PC-9 (cell line): ENCODE results near the gene TH. TPM values are rescaled to one million over a fixed set of nuclear protein-coding genes. Genes with fewer than 3 reads are reported as not detected.

Experiments
- BruUV-seq: library from RNA; stranded (reverse); fragments of 400-500 nt; replicated peaks from 2 replicates; lab custom pipeline; 2021; lab: Mats Ljungman, UMichigan
- CTCF ChIA-PET: fragments of 300-600 bp; sonication (Branson Sonifier 250); formaldehyde crosslinking; loops from one replicate; lab custom pipeline; 2022; ENCODE audit warnings: antibody characterized with exemption; lab: Charles Lee
- POLR2A ChIA-PET: fragments of 300-600 bp; sonication (Branson Sonifier 250); formaldehyde crosslinking; loops from one replicate; lab custom pipeline; 2022; ENCODE audit warnings: antibody characterized with exemption; ENCODE audit not compliant: unreplicated experiment; lab: Charles Lee
- DNase-seq, 2 experiments: peaks; one replicate each; pipeline versions ENCODE4 v3.0.0 to v3.0.0-alpha.2; 2015 to 2022; ENCODE audit warnings: mixed read lengths in 1 of 2
- H2AFZ ChIP-seq: fragments of 200-600 bp; sonication (generic); 2 replicates; pipeline ENCODE4 v1.8.1; 2017; ENCODE audit warnings: antibody characterized with exemption
- H3F3A ChIP-seq: fragments of 200-600 bp; sonication (generic); 2 replicates; pipeline ENCODE4 v1.8.1; 2017; ENCODE audit warnings: antibody characterized with exemption, mild to moderate bottlenecking, low read depth; ENCODE audit not compliant: insufficient read depth
- H3K27ac ChIP-seq: fragments of 200-600 bp; sonication (generic); 2 replicates; pipeline ENCODE4 v1.6.1; 2016; ENCODE audit warnings: mixed run types
- H3K27me3 ChIP-seq: fragments of 200-600 bp; sonication (generic); 2 replicates; pipeline ENCODE4 v1.6.1; 2016; ENCODE audit warnings: low read depth, mixed run types; ENCODE audit not compliant: insufficient read depth
- H3K36me3 ChIP-seq: fragments of 200-600 bp; sonication (generic); 2 replicates; pipeline ENCODE4 v1.6.1; 2016; ENCODE audit warnings: low read depth, mixed run types
- H3K4me1 ChIP-seq: fragments of 200-600 bp; sonication (generic); replicated peaks from 2 replicates; pipeline ENCODE4 v1.6.1; 2016; ENCODE audit warnings: mixed run types; ENCODE audit not compliant: insufficient read depth
- H3K4me2 ChIP-seq: fragments of 200-600 bp; sonication (generic); 2 replicates; pipeline ENCODE4 v1.6.1; 2017; ENCODE audit warnings: mixed run types
- H3K4me3 ChIP-seq: fragments of 200-600 bp; sonication (generic); 2 replicates; pipeline ENCODE4 v1.6.1; 2016; ENCODE audit warnings: mixed run types
- H3K79me2 ChIP-seq: fragments of 200-600 bp; sonication (generic); 2 replicates; pipeline ENCODE4 v1.6.1; 2017; ENCODE audit warnings: low read depth, mixed run types
- H3K9me2 ChIP-seq: fragments of 200-600 bp; sonication (generic); 2 replicates; pipeline ENCODE4 v1.8.1; 2017; ENCODE audit warnings: mild to moderate bottlenecking; ENCODE audit not compliant: insufficient read depth
- H3K9me3 ChIP-seq: fragments of 200-600 bp; sonication (generic); 2 replicates; pipeline ENCODE4 v1.8.1; 2016; ENCODE audit warnings: low read depth; ENCODE audit not compliant: insufficient read depth
- H4K20me1 ChIP-seq: fragments of 200-600 bp; sonication (generic); 2 replicates; pipeline ENCODE4 v1.8.1; 2017; ENCODE audit not compliant: insufficient read depth
- EZH2 ChIP-seq: fragments of 200-600 bp; sonication (generic); IDR thresholded peaks from 2 replicates; pipeline ENCODE4 v1.8.0; 2017; ENCODE audit warnings: antibody characterized with exemption, low read depth
- intact Hi-C: fragments of 100-400 bp; cut with micrococcal nuclease; formaldehyde crosslinking; loops from one replicate; pipeline ENCODE4 v1.10.0; 2022; ENCODE audit not compliant: unreplicated experiment
- total RNA-seq: library from RNA; stranded (reverse); gene quantifications from 2 replicates; pipeline ENCODE4 v1.2.3, GENCODE V29; 2021
- TF ChIP-seq, protein P1 (sequence below): fragments of 200-600 bp; sonication (generic); conservative IDR thresholded peaks from 2 replicates; pipeline ENCODE4 v1.6.1; 2017; ENCODE audit warnings: mixed run types, antibody characterized with exemption, mild to moderate bottlenecking, moderate library complexity

Gene TH
- total RNA-seq, 1 experiment from 2014 or later, result 2.2 TPM

DNA sequence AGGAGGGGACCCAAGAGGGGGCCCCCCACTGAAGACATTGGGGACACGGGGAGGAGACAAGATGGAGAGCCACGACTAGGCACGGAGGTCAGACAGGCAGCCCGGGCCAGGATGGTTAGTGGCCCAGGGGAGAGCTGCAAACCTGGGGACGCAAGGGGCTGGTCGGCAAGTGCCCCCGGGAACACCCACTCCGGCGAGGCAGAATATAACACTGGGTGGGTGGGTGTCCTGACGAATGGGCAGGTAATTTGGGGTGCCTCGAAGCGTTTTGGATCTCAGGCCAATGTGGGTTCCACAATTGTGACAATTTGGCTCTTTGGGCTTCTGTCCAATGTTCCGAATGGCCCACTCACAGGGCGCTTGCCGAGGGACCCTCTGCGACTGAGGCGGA is 42.3 kb downstream of the TH start:
- H3K4me1 ChIP-seq, result no peaks in the 10 kb centered on the region
- TF ChIP-seq, protein P1, sequence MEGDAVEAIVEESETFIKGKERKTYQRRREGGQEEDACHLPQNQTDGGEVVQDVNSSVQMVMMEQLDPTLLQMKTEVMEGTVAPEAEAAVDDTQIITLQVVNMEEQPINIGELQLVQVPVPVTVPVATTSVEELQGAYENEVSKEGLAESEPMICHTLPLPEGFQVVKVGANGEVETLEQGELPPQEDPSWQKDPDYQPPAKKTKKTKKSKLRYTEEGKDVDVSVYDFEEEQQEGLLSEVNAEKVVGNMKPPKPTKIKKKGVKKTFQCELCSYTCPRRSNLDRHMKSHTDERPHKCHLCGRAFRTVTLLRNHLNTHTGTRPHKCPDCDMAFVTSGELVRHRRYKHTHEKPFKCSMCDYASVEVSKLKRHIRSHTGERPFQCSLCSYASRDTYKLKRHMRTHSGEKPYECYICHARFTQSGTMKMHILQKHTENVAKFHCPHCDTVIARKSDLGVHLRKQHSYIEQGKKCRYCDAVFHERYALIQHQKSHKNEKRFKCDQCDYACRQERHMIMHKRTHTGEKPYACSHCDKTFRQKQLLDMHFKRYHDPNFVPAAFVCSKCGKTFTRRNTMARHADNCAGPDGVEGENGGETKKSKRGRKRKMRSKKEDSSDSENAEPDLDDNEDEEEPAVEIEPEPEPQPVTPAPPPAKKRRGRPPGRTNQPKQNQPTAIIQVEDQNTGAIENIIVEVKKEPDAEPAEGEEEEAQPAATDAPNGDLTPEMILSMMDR, result no peak
- no peak for TF ChIP-seq EZH2
- no TSS peak for BruUV-seq
- H3F3A ChIP-seq, result no peaks in the 10 kb centered on the region
- H3K27ac ChIP-seq, result no peak overlapping the region
- H2AFZ ChIP-seq, result no peak overlapping the region
- no peaks in the 10 kb centered on the region for H3K9me2 ChIP-seq
- peaks cover 28% of the 10 kb centered on the region for H3K27me3 ChIP-seq
- no peaks in the 10 kb centered on the region for H3K9me3 ChIP-seq
- no peak for DNase-seq
- H3K79me2 ChIP-seq, result no peaks in the 10 kb centered on the region
- no peaks in the 10 kb centered on the region for H3K36me3 ChIP-seq
- no peak overlapping the region for H3K4me3 ChIP-seq
- H4K20me1 ChIP-seq, result no peaks in the 10 kb centered on the region
- H3K4me2 ChIP-seq, result no peak overlapping the region
- POLR2A ChIA-PET, result no interaction called here
- CTCF ChIA-PET, result no interaction called here
- intact Hi-C loops, result no loop called here

DNA sequence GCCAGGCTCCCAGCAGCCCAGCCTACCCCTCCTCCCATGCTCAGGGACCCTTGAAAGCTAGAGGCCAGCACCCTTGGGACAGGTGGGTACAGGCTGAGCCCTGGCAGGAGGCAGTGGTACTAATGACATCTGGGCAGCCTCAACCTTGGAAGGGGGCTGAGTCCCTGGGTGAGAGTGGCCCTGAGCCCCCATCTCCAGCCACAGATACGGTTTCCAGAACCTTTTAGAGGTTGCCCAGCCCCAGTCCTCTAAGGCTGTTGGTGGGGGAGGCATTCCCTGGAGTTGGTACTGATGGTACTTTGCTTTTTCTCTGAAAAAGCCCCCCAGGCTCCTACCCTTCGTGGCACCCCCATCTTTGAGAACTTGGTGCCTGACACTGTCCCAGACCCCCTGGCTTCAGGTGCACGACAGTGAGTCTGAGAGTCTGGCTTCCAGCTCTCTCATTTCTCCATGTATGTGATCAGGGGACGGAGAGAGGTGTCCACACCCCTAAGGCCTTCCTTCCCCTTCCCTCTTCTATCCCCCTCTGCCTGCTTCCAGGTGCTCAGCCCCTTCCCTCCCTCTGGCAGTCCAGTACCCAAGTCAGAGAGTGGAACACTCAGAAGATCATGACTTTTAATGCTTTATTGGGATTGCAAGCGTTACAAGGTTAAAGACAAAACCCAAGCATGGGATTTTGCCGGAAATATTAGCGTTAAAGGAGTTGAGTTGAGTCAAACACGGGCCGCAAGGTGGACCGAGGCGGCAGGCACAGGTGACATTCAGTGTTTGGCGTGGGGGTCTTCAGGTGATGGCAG is 42.9 kb downstream of the TH start:
- TF ChIP-seq, protein P1, result no peak
- no peak for TF ChIP-seq EZH2
- Histone ChIP-seq H3K9me2 (no peaks in the 10 kb centered on the region), H2AFZ (no peak overlapping the region), H3K4me3 (no peak overlapping the region), H3F3A (no peaks in the 10 kb centered on the region), H3K4me1 (no peaks in the 10 kb centered on the region), H3K4me2 (no peak overlapping the region), H3K79me2 (no peaks in the 10 kb centered on the region), H3K27ac (no peak overlapping the region), H3K9me3 (no peaks in the 10 kb centered on the region), H3K27me3 (peaks cover 26% of the 10 kb centered on the region), H3K36me3 (no peaks in the 10 kb centered on the region), H4K20me1 (no peaks in the 10 kb centered on the region)
- POLR2A ChIA-PET, result no interaction called here
- intact Hi-C loops, result no loop called here
- CTCF ChIA-PET, result no interaction called here
- BruUV-seq, result no TSS peak
- DNase-seq, result no peak

DNA sequence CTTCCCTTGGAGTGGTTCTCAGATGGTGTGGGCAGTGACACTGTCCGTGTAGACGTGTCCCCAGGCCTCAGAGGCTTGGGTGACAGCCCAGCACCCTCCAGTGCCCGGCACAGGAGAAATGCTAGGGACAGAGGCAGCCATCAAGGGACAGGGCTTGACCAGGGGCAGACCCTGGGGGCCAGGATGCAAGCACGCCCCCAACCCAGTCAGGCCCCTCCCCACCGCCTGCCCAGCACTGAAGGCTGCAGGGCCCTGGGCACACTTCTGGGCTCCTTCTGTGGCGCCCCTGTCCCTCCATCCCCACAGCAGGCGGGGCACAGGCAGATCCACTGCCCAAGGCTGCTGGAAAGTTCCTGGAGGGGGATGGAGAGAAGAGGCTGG is 43.5 kb downstream of the TH start:
- Histone ChIP-seq H3K4me1 (no peaks in the 10 kb centered on the region), H3K79me2 (no peaks in the 10 kb centered on the region), H3F3A (no peaks in the 10 kb centered on the region), H3K9me2 (no peaks in the 10 kb centered on the region), H4K20me1 (no peaks in the 10 kb centered on the region), H3K4me2 (no peak overlapping the region), H3K9me3 (no peaks in the 10 kb centered on the region), H3K27me3 (peaks cover 21% of the 10 kb centered on the region), H3K4me3 (no peak overlapping the region), H2AFZ (no peak overlapping the region), H3K27ac (no peak overlapping the region), H3K36me3 (no peaks in the 10 kb centered on the region)
- POLR2A ChIA-PET, result no interaction called here
- intact Hi-C loops, result no loop called here
- CTCF ChIA-PET, result no interaction called here
- no TSS peak for BruUV-seq
- TF ChIP-seq EZH2, result no peak
- TF ChIP-seq, protein P1, result no peak
- DNase-seq, result no peak
